Bronchial epithelial cell (primary cell): Measurements from ENCODE around the gene CETP. TPM values are rescaled to one million over a fixed set of nuclear protein-coding genes. Genes with fewer than 3 reads are reported as not detected.

ENCODE experiments used
- DNase-seq: peaks from one replicate; pipeline ENCODE4 v3.0.0-alpha.2; 2010; ENCODE audit warnings: low read depth
- FAIRE-seq: peaks from 2 replicates; lab custom pipeline; 2011; peaks lifted over from hg19 to GRCh38; lab: Jason Lieb, UNC
- H3K27me3 ChIP-seq: 2 replicates; pipeline ENCODE4 v1.5.1; 2011; ENCODE audit warnings: low read length; ENCODE audit not compliant: control insufficient read depth, insufficient read depth
- H3K36me3 ChIP-seq: 2 replicates; pipeline ENCODE4 v1.5.1; 2011; ENCODE audit warnings: low read length; ENCODE audit not compliant: control insufficient read depth, insufficient read depth
- H3K4me3 ChIP-seq: 2 replicates; pipeline ENCODE4 v1.5.1; 2011; ENCODE audit warnings: mild to moderate bottlenecking, low read depth, low read length, control low read depth
- CTCF ChIP-seq: IDR thresholded peaks from 2 replicates; pipeline ENCODE4 v1.5.1; 2011; ENCODE audit warnings: mild to moderate bottlenecking, moderate library complexity, low read length, control low read depth, inconsistent platforms; ENCODE audit not compliant: insufficient read depth, severe bottlenecking
- total RNA-seq: library from RNA; depleted of rRNA; stranded (reverse); fragments of >200 nt; gene quantifications from 2 replicates; pipeline ENCODE4 v1.2.1, GENCODE V29; 2014

The CETP gene
- total RNA-seq, 1 donor from 2014 or later, result not detected

- DNase-seq (no peak), FAIRE-seq (no peak)
- Histone ChIP-seq H3K36me3 (no peaks in the 10 kb centered on the region), H3K4me3 (no peak overlapping the region), H3K27me3 (peaks cover 3% of the 10 kb centered on the region)
- no peak for TF ChIP-seq CTCF
These were observed 4.3 kb downstream of the CETP start for GRCh38 chr16:56966093-56966475.

- TF ChIP-seq CTCF, result no peak
- H3K4me3 ChIP-seq, result no peak overlapping the region
- peaks cover 6% of the 10 kb centered on the region for H3K27me3 ChIP-seq
- DNase-seq (no peak), FAIRE-seq (no peak)
- no peaks in the 10 kb centered on the region for H3K36me3 ChIP-seq
These were observed 6.0 kb downstream of the CETP start for GRCh38 chr16:56967733-56968132.

GRCh38 chr16:56969769-56970168 lies 8.0 kb downstream of the CETP start:
- Histone ChIP-seq H3K27me3 (peaks cover 6% of the 10 kb centered on the region), H3K36me3 (no peaks in the 10 kb centered on the region), H3K4me3 (no peak overlapping the region)
- DNase-seq (no peak), FAIRE-seq (no peak)
- TF ChIP-seq CTCF, result no peak

- TF ChIP-seq CTCF, result no peak
- no peak for FAIRE-seq
- no peak overlapping the region for H3K4me3 ChIP-seq
These were observed 9.4 kb downstream of the CETP start for GRCh38 chr16:56970934-56971767.

GRCh38 chr16:56971768-56972043 lies 10.0 kb downstream of the CETP start:
- DNase-seq (no peak), FAIRE-seq (no peak)
- Histone ChIP-seq H3K36me3 (no peaks in the 10 kb centered on the region), H3K27me3 (peaks cover 6% of the 10 kb centered on the region), H3K4me3 (no peak overlapping the region)
- no peak for TF ChIP-seq CTCF

More at GRCh38 chr16:56970934-56971767, 9.4 kb downstream of the CETP start:
- DNase-seq, result no peak
- peaks cover 6% of the 10 kb centered on the region for H3K27me3 ChIP-seq
- H3K36me3 ChIP-seq, result no peaks in the 10 kb centered on the region
